ENCODE data around the gene TMEM86B.

GRCh38 chr19:55232286-55232602, 3.7 kb upstream of the TMEM86B start:
- TF ChIP-seq CTCF (IDR thresholded peaks at IDR 0.05; ENCODE audit: low read depth, low read length, poor library complexity, severe bottlenecking) (no peak), EZH2phosphoT487 (IDR thresholded peaks at IDR 0.05; ENCODE audit: borderline replicate concordance, low read length) (no peak)
